ENCODE data around the gene ZER1.
"Not testable (repeated sequence)": the region's sequence is repeated elsewhere in the genome, so short reads cannot be mapped to it uniquely, and the experiment has no call there.

ZER1 gene

GRCh38 chr9:128787659-128788058, 15.9 kb upstream of the ZER1 start:
- DNase-seq (ENCODE audit: low spot score) = no peak

- peak; percentile 90 for DNase-seq (ENCODE audit: low spot score)
These were observed 15.2 kb upstream of the ZER1 start, which contains the start of gene TBC1D13 for GRCh38 chr9:128786681-128787601. Gene TBC1D13, plus strand, starts transcription at chr9:128787253. Its CDS starts 101 bp downstream, at chr9:128787354.

GRCh38 chr9:128785427-128785826, 13.7 kb upstream of the ZER1 start:
- DNase-seq (ENCODE audit: low spot score) = no peak

- no peak for DNase-seq (ENCODE audit: low spot score)
These were observed 10.9 kb upstream of the ZER1 start for GRCh38 chr9:128782669-128783068.

GRCh38 chr9:128781187-128782070, 9.7 kb upstream of the ZER1 start:
- no peak for DNase-seq (ENCODE audit: low spot score)

GRCh38 chr9:128780093-128780492, 8.4 kb upstream of the ZER1 start:
- not testable (repeated sequence) for DNase-seq (ENCODE audit: low spot score)

GRCh38 chr9:128774804-128775203, 3.1 kb upstream of the ZER1 start:
- DNase-seq (ENCODE audit: low spot score) = no peak

GRCh38 chr9:128773049-128773448, 1.3 kb upstream of the ZER1 start:
- DNase-seq (ENCODE audit: low spot score) = no peak

GRCh38 chr9:128771094-128771721, 519 bp downstream of the ZER1 start:
- no peak for DNase-seq (ENCODE audit: low spot score)

- no peak for DNase-seq (ENCODE audit: low spot score)
These were observed 1.3 kb downstream of the ZER1 start for GRCh38 chr9:128770286-128771030.

- DNase-seq (ENCODE audit: low spot score) = no peak
These were observed 3.1 kb downstream of the ZER1 start for GRCh38 chr9:128768606-128769005.

- no peak for DNase-seq (ENCODE audit: low spot score)
These were observed 6.2 kb downstream of the ZER1 start for GRCh38 chr9:128765499-128765898.

- no peak for DNase-seq (ENCODE audit: low spot score)
These were observed 7.4 kb downstream of the ZER1 start for GRCh38 chr9:128764361-128764760.

GRCh38 chr9:128762671-128763449, 8.9 kb downstream of the ZER1 start:
- no peak for DNase-seq (ENCODE audit: low spot score)

- DNase-seq (ENCODE audit: low spot score) = no peak
These were observed 14.1 kb downstream of the ZER1 start for GRCh38 chr9:128757602-128758001.

- no peak for DNase-seq (ENCODE audit: low spot score)
These were observed 18.1 kb downstream of the ZER1 start for GRCh38 chr9:128753627-128754026.

GRCh38 chr9:128750926-128751595, 20.7 kb downstream of the ZER1 start:
- DNase-seq (ENCODE audit: low spot score) = no peak

- no peak for DNase-seq (ENCODE audit: low spot score)
These were observed 24.5 kb downstream of the ZER1 start for GRCh38 chr9:128747241-128747640.

- no peak for DNase-seq (ENCODE audit: low spot score)
These were observed 28.3 kb downstream of the ZER1 start for GRCh38 chr9:128743421-128743820.

GRCh38 chr9:128742401-128742800, 29.3 kb downstream of the ZER1 start:
- no peak for DNase-seq (ENCODE audit: low spot score)

All from Ammon's horn (tissue), 1 donor.